Neutrophil (primary cell): ENCODE results near the gene IGF2.

Experiments used
- H3K27ac ChIP-seq: fragments of 200-600 bp; sonication (generic); 2 replicates; pipeline ENCODE4 v1.5.1; 2016; ENCODE audit warnings: mild to moderate bottlenecking, moderate library complexity
- H3K27me3 ChIP-seq: fragments of 200-600 bp; sonication (generic); 2 replicates; pipeline ENCODE4 v1.6.0; 2016; ENCODE audit warnings: mild to moderate bottlenecking
- H3K36me3 ChIP-seq: fragments of 200-600 bp; sonication (generic); 2 replicates; pipeline ENCODE4 v1.5.1; 2017
- H3K4me1 ChIP-seq, 2 experiments: fragments of 200-600 bp in 1 of 2; sonication (generic) in 1 of 2; 1 replicate in 1 of 2; 2 replicates in 1 of 2; pipeline versions ENCODE4 v1.5.1 to v1.6.1; 2013 to 2016; ENCODE audit warnings: low read depth in 1 of 2, low read length in 1 of 2, mild to moderate bottlenecking in 1 of 2, moderate library complexity in 1 of 2; ENCODE audit not compliant: control insufficient read depth in 1 of 2, insufficient read depth in 1 of 2
- H3K4me3 ChIP-seq, 2 experiments: fragments of 200-600 bp in 1 of 2; sonication (generic) in 1 of 2; 1 replicate in 1 of 2; 2 replicates in 1 of 2; pipeline ENCODE4 v1.5.1; 2013 to 2016; ENCODE audit warnings: low read depth in 1 of 2, low read length in 1 of 2, mild to moderate bottlenecking in 1 of 2, moderate library complexity in 1 of 2
- H3K9me3 ChIP-seq: fragments of 200-600 bp; sonication (generic); 2 replicates; pipeline ENCODE4 v1.5.1; 2016
- CTCF ChIP-seq: fragments of 200-600 bp; sonication (generic); IDR thresholded peaks from 2 replicates; pipeline ENCODE4 v1.5.1; 2016; ENCODE audit warnings: antibody characterized with exemption

The IGF2 gene

DNA sequence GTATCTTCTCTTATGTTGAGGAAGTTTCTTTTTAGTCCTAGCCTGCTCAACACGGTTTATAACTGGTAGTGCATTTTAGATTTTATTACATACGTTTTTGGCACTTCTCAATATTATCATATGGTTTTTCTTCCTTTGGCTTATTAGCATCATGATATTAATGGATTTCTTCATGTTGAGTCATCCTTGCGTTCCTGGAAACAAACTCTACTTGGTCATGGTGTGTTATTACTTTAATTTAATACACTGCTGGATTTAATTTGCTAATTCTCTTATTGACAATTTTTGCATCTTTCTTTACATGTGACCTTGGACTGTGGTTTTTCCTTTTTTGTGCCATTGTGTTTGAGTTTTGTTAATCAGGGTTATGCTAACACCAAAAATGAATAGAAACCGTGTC, 20.5 kb downstream of the IGF2 start:
- Histone ChIP-seq H3K27ac (no peak overlapping the region), H3K27me3 (peaks cover 29% of the 10 kb centered on the region), H3K4me3 (no peak overlapping the region), H3K4me1 (no peaks in the 10 kb centered on the region), H3K36me3 (no peaks in the 10 kb centered on the region), H3K9me3 (no peaks in the 10 kb centered on the region)
- no peak for TF ChIP-seq CTCF

- Histone ChIP-seq H3K36me3 (no peaks in the 10 kb centered on the region), H3K27ac (no peak overlapping the region), H3K4me1 (no peaks in the 10 kb centered on the region), H3K4me3 (no peak overlapping the region), H3K9me3 (no peaks in the 10 kb centered on the region), H3K27me3 (peaks cover 18% of the 10 kb centered on the region)
- no peak for TF ChIP-seq CTCF
These were observed 22.5 kb downstream of the IGF2 start for GRCh38 chr11:2116680-2117079.

DNA sequence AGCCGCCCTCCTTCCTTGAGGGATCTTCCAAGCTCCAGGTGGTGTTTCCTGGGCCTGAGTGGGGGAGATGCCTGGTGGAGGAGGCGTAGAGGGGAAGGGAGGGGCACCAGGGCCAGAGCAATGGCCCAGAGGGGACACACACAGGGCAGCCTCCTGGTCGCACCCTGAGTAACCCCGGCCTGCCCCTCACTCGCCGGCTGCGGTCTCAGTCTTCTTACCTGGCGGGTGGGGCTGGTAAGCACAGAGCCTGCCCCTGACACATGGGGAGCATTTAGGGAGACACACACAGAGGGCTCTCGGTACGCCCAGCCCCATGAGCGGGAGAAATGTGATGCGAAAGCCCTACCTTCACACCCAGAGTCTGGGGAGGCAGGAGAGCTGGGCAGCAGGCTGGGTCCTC, 23.9 kb downstream of the IGF2 start:
- no peak for TF ChIP-seq CTCF
- H3K4me3 ChIP-seq = no peak overlapping the region
- no peak overlapping the region for H3K27ac ChIP-seq
- H3K27me3 ChIP-seq = peaks cover 12% of the 10 kb centered on the region
- no peaks in the 10 kb centered on the region for H3K36me3 ChIP-seq
- H3K9me3 ChIP-seq = no peaks in the 10 kb centered on the region
- no peaks in the 10 kb centered on the region for H3K4me1 ChIP-seq

DNA sequence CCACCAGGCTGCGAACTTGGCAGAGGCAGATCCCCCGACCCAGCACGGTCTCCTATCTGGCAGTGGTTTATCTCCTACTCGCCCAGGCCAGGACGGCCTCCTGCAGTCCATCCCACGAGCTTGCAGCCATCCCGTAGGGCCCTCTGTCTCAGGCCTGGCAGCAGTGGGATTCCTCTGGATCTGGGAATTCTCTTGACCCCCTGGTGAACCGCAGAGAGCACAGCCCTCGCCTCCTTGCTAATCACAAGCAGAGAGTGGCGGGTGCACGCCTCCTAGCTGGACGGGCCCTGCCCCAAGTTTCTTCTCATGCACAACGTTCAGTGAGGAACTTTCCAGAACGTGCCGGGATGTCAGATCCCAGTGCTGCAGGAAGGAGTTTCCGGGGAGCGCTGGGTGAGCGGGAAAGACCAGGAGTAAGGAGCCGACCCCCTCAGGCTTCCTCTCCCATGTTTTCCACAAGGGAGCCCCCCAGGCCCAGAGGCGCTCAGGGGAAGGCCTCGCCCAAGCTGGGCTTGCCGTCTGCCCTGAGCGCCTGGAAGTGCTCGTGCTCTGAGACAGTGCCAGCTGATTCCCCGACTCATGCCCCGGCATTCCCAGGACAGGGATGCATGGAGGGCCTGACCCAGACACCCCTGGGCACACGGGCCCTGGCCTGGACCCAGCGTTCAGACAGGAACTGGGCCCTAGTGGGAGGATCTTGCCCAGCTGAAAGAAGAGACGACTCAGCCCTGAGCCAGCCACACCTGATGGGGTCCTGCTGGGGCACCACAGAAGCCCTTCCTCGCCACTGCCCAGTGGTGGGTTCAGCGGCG, 24.6 kb downstream of the IGF2 start:
- no peak overlapping the region for H3K27ac ChIP-seq
- no peaks in the 10 kb centered on the region for H3K36me3 ChIP-seq
- H3K27me3 ChIP-seq = peaks cover 19% of the 10 kb centered on the region
- H3K9me3 ChIP-seq = no peaks in the 10 kb centered on the region
- H3K4me3 ChIP-seq = no peak overlapping the region
- no peaks in the 10 kb centered on the region for H3K4me1 ChIP-seq
- no peak for TF ChIP-seq CTCF

DNA sequence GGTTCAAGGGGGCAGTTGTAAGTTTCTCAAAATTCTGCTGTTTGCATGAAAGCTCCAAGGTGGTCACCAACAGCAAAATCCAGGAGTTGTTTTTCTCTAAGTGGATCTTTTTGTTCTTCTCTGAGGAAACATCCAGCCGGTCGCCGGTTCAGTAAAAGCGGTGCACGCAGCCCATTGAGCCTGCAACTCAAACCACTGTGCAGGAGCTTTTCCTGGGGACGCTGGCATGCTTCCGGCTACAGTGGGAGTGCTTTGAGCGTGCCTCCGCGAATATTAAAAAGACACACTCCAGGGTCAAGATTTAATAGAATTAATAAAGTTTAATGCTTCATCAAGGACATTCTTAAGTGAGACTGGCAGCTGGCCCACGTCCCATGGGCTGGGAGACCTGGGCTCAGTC, 25.4 kb downstream of the IGF2 start:
- Histone ChIP-seq H3K4me1 (no peaks in the 10 kb centered on the region), H3K9me3 (no peaks in the 10 kb centered on the region)
- TF ChIP-seq CTCF = no peak

More for the DNA sequence above, 25.4 kb downstream of the IGF2 start:
- Histone ChIP-seq H3K27me3 (peaks cover 28% of the 10 kb centered on the region), H3K27ac (no peak overlapping the region), H3K4me3 (no peak overlapping the region), H3K36me3 (no peaks in the 10 kb centered on the region)
